DOHH2 (cell line): ENCODE results near the gene CDK14.

Experiments
- H3F3A ChIP-seq: fragments of 200-600 bp; sonication (generic), shearing (Covaris generic); 2 replicates; pipeline ENCODE4 v1.6.0; 2016; ENCODE audit warnings: antibody characterized with exemption, mild to moderate bottlenecking; ENCODE audit not compliant: control insufficient read depth, insufficient read depth
- H3K27ac ChIP-seq: fragments of 200-600 bp; sonication (generic); 2 replicates; pipeline ENCODE4 v1.5.1; 2014; ENCODE audit warnings: low read depth, mild to moderate bottlenecking, low read length, moderate library complexity
- H3K27me3 ChIP-seq: fragments of 200-600 bp; sonication (generic); 2 replicates; pipeline ENCODE4 v1.6.1; 2014; ENCODE audit warnings: mild to moderate bottlenecking, low read length, mixed read lengths; ENCODE audit not compliant: control insufficient read depth
- H3K36me3 ChIP-seq: fragments of 200-600 bp; sonication (generic); 2 replicates; pipeline ENCODE4 v1.6.1; 2014; ENCODE audit warnings: mild to moderate bottlenecking, low read length, moderate library complexity, mixed read lengths; ENCODE audit not compliant: control insufficient read depth
- H3K4me1 ChIP-seq: fragments of 200-600 bp; sonication (generic); 2 replicates; pipeline ENCODE4 v1.6.1; 2014; ENCODE audit warnings: mild to moderate bottlenecking, low read length, mixed read lengths; ENCODE audit not compliant: control insufficient read depth
- H3K4me2 ChIP-seq: fragments of 200-600 bp; sonication (generic); 2 replicates; pipeline ENCODE4 v1.6.0; 2014; ENCODE audit warnings: mild to moderate bottlenecking, low read length, moderate library complexity
- H3K4me3 ChIP-seq: fragments of 200-600 bp; sonication (generic); 2 replicates; pipeline ENCODE4 v1.5.1; 2014; ENCODE audit warnings: mild to moderate bottlenecking, low read length, mixed read lengths
- H3K79me2 ChIP-seq: fragments of 200-600 bp; sonication (generic); 2 replicates; pipeline ENCODE4 v1.6.1; 2014; ENCODE audit warnings: mild to moderate bottlenecking, low read length, mixed read lengths; ENCODE audit not compliant: control insufficient read depth
- H3K9me2 ChIP-seq: fragments of 200-600 bp; sonication (generic); replicated peaks from 2 replicates; pipeline ENCODE4 v1.6.1; 2014; ENCODE audit warnings: mild to moderate bottlenecking, low read length, mixed read lengths; ENCODE audit not compliant: control insufficient read depth
- H3K9me3 ChIP-seq: fragments of 200-600 bp; sonication (generic); 2 replicates; pipeline ENCODE4 v1.6.1; 2014; ENCODE audit warnings: antibody characterized with exemption, low read length, mixed read lengths; ENCODE audit not compliant: control insufficient read depth, insufficient read depth
- H4K20me1 ChIP-seq: fragments of 200-600 bp; sonication (generic); 2 replicates; pipeline ENCODE4 v1.6.0; 2014; ENCODE audit warnings: low read depth, mild to moderate bottlenecking, antibody characterized with exemption, low read length, moderate library complexity; ENCODE audit not compliant: control insufficient read depth, insufficient read depth
- EZH2phosphoT487 ChIP-seq: fragments of 200-600 bp; sonication (generic); IDR thresholded peaks from 2 replicates; pipeline ENCODE4 v1.6.1; 2017; ENCODE audit warnings: borderline replicate concordance, mild to moderate bottlenecking, antibody characterized with exemption, low read length, moderate library complexity, mixed read lengths
- TF ChIP-seq, protein P1 (sequence below): fragments of 200-600 bp; sonication (generic); IDR thresholded peaks from one replicate; pipeline ENCODE4 v1.5.1; 2014; ENCODE audit warnings: antibody characterized with exemption, mild to moderate bottlenecking, low read depth, low read length; ENCODE audit not compliant: poor library complexity, severe bottlenecking

CDK14 gene

DNA sequence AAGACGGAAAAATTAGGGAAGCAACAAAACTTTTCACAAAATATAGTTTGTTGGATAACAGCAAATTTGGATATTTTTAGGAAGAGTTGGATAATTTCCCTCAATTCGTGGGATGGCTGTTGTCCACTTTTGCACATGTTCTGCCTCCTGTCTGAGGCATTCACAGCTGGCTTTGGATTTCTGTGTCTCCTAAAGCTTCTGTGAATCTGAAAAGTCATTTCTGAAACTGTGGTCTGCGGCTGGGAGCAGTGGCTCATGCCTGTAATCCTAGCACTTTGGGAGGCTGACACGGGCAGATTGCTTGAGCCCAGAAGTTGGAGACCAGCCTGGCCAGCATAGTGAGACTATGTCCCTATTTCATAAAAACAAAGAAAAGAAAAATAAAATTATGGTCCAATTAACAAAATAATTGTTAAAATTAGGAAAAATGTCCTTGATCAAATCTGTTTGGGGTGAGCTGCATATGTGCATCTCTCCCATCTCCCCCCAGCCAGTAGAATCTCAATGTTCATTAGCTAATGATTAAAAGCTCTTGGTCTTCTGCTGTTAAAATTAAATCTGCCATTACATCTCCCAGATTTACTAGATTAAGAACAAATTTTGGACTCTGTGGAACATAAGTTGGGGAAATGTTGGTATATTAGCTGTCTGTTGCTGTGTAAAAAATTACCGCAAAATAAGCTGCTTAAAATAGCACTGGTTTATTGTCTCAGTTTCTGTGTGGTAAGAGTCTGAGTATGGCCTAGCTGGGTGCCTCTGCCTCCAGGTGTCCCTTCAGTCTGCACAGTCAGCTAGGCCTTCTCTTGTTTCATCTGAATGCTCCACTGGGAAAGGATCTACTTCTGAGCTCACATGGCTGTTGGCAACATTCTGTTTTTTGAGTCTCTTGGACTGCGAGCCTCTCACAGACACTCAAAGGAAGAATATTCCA is 336.1 kb downstream of the CDK14 start:
- no peak for TF ChIP-seq EZH2phosphoT487
- TF ChIP-seq, protein P1, sequence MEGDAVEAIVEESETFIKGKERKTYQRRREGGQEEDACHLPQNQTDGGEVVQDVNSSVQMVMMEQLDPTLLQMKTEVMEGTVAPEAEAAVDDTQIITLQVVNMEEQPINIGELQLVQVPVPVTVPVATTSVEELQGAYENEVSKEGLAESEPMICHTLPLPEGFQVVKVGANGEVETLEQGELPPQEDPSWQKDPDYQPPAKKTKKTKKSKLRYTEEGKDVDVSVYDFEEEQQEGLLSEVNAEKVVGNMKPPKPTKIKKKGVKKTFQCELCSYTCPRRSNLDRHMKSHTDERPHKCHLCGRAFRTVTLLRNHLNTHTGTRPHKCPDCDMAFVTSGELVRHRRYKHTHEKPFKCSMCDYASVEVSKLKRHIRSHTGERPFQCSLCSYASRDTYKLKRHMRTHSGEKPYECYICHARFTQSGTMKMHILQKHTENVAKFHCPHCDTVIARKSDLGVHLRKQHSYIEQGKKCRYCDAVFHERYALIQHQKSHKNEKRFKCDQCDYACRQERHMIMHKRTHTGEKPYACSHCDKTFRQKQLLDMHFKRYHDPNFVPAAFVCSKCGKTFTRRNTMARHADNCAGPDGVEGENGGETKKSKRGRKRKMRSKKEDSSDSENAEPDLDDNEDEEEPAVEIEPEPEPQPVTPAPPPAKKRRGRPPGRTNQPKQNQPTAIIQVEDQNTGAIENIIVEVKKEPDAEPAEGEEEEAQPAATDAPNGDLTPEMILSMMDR = no peak
- H3K79me2 ChIP-seq = no peaks in the 10 kb centered on the region

DNA sequence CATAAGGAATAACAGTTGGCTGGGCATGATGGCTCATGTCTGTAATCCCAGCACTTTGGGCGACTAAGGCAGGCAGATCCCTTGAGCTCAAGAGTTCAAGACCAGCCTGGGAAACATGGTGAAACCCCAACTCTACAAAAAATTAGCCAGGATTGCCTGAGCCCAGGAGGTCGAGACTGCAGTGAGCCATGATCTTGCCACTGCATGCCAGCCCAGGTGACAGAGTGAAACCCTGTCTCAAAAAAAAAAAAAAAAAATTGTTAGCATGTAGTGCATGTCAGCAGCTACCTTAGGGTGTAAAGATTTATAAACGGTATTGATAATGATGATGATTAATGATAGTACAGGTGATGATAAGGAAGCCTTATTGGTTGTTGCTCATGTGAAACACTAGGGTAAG is 336.9 kb downstream of the CDK14 start:
- Histone ChIP-seq H3K79me2 (no peaks in the 10 kb centered on the region), H3K9me2 (no peaks in the 10 kb centered on the region), H3F3A (no peaks in the 10 kb centered on the region), H3K36me3 (peaks cover 26% of the 10 kb centered on the region), H3K4me3 (no peak overlapping the region), H3K4me2 (no peak overlapping the region), H3K27me3 (no peaks in the 10 kb centered on the region), H3K9me3 (no peaks in the 10 kb centered on the region), H4K20me1 (no peaks in the 10 kb centered on the region), H3K4me1 (no peaks in the 10 kb centered on the region), H3K27ac (no peak overlapping the region)
- TF ChIP-seq, protein P1 = no peak
- no peak for TF ChIP-seq EZH2phosphoT487

More for the DNA sequence above, 336.1 kb downstream of the CDK14 start:
- H4K20me1 ChIP-seq = no peaks in the 10 kb centered on the region
- H3K9me2 ChIP-seq = no peaks in the 10 kb centered on the region
- no peaks in the 10 kb centered on the region for H3F3A ChIP-seq
- H3K4me3 ChIP-seq = no peak overlapping the region
- H3K4me1 ChIP-seq = no peaks in the 10 kb centered on the region
- no peak overlapping the region for H3K4me2 ChIP-seq
- H3K27me3 ChIP-seq = no peaks in the 10 kb centered on the region
- H3K36me3 ChIP-seq = peaks cover 26% of the 10 kb centered on the region
- H3K9me3 ChIP-seq = no peaks in the 10 kb centered on the region
- H3K27ac ChIP-seq = no peak overlapping the region

DNA sequence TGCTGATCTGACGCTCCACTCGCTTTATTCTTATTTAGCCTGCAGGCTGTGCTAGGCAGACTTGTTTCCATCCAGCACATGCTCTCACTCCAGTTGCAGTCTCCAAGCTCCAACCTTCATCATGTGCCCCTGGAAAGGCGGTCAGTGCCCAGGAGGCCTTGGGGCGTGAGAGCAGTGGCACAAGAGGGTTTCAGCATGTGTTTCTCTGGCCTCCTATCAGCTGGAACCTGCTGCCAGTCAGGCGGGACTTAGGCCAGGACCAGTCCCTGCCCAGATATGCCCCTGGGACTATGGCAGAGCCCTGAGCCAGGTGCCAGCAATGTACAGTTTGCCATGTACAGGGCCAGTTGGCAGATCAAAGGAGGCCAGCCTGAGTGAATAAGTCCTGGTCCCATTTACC is 337.9 kb downstream of the CDK14 start:
- Histone ChIP-seq H3K36me3 (peaks cover 26% of the 10 kb centered on the region), H3K27me3 (no peaks in the 10 kb centered on the region), H4K20me1 (no peaks in the 10 kb centered on the region), H3K4me2 (no peak overlapping the region), H3K79me2 (no peaks in the 10 kb centered on the region), H3K9me3 (no peaks in the 10 kb centered on the region), H3K9me2 (no peaks in the 10 kb centered on the region), H3K4me1 (no peaks in the 10 kb centered on the region), H3K27ac (no peak overlapping the region), H3K4me3 (no peak overlapping the region), H3F3A (no peaks in the 10 kb centered on the region)
- no peak for TF ChIP-seq EZH2phosphoT487
- TF ChIP-seq, protein P1 = no peak
